Limb (tissue), 2 donors: ENCODE measurements around the gene MEPE.

ENCODE experiments used
- DNase-seq, 2 donors: peaks; one replicate each; pipeline ENCODE4 v3.0.0-alpha.2; 2016; ENCODE audit errors: extremely low spot score in 2 of 2

Gene MEPE

GRCh38 chr4:87840149-87840548 is 7.4 kb downstream of the MEPE start:
- DNase-seq: no peak

- DNase-seq: peak in 1 of 2 donors; percentile 10
These were observed 11.2 kb downstream of the MEPE start for GRCh38 chr4:87843936-87844335.

- no peak for DNase-seq
These were observed 11.7 kb downstream of the MEPE start for GRCh38 chr4:87844452-87844851.

- DNase-seq: no peak
These were observed 13.5 kb downstream of the MEPE start for GRCh38 chr4:87846226-87846625.

- peak; percentile 48 to 78 for DNase-seq
These were observed 16.0 kb downstream of the MEPE start for GRCh38 chr4:87848622-87849351.

GRCh38 chr4:87849612-87850011 is 16.8 kb downstream of the MEPE start:
- DNase-seq: no peak

DNA sequence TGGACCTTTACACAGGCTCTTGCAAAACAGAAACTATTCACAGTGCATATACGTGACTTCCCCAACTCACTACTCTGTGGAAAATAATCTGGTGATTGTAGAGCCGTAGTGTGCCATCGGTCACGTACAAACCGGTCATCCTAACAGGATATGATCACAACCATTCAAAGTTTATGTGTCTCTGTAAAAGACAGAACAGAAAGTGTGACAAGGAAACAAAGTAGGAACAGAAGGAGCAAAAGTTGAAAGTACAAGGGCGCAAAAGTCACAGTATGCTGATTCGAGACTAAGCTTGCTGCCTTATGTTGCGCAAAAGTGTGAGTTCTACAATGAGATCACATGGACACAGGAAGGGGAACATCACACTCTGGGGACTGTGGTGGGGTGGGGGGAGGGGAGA is 18.6 kb downstream of the MEPE start:
- no peak for DNase-seq

- DNase-seq: no peak
These were observed 19.2 kb downstream of the MEPE start for GRCh38 chr4:87851953-87852352.

- DNase-seq: peak in 1 of 2 donors; percentile 66
These were observed 20.3 kb downstream of the MEPE start for GRCh38 chr4:87853108-87853507.

DNA sequence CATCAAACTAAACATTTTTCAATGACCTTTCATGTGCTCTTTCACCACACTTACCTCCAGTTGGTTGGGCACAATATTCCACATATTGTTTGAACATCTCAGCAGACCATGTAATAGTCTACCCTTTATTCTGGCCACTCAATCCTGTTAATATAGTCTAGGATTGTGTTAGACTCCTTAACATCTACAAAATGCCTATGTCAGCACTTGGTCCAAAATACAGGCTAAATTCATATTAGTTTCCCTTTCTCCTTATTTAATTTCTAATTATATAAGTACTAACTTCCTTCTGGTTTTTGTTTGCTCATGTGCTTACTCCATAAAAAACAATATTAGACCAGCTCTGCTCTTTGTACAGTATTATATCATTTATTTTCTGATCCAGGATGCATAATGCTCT is 21.1 kb downstream of the MEPE start:
- no peak for DNase-seq

DNA sequence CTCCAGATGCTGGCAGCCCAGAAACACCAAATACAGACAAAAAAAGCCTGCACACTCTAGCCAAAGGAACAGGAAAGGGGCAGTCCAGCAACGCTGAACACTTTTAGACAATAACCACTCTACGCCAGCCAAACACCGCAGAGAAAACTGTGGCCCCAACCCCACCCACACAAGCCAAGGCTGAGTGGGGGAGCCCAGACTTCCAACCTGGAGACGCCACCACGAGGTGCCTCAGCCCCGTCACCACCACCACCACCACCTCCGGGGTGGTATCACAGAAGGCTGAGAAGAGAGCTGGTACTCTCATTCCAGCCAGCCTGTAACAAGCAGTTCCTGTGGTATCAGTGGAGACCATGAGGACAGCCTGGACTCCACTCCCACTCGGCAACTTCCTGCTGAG is 22.8 kb downstream of the MEPE start:
- DNase-seq: no peak

DNA sequence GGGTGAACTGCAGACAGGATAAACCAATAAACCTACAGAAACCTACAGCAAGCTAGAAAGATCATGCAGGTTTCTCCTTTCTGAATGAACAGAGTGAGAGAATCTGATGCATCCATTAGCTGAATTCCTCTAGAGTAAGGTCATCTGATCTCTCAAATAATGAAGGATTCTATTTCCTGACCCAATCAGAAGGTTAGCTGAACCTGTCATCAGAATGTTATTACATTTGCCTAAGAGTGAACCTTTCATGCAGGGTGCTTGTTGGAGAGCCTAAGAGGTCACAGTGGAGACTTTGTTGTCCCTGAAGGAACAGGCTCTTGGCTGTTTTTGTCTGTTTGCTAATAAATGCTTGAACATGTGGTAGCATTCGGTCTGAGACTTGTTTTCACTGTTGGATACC is 24.0 kb downstream of the MEPE start:
- DNase-seq: no peak

GRCh38 chr4:87857789-87858188 is 25.0 kb downstream of the MEPE start:
- no peak for DNase-seq

DNA sequence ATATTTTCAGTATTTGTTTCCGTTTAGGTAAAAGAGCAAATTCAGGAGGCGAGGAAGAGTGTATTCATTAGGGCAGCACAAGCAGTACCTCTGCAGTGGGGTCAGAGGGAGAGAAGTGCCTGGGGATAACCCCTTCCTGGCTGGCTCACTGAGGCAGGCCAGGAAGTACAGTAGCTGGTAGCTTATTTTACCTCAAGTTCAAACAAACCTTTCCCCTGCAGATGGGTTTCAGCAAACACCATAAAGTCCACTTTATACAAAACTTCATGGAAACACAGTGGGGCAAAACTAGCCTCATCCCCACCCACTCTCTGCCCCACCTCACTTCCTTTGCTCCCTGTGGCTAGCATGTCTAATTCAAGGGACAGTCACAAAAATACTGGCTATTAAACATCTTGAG is 29.5 kb downstream of the MEPE start:
- no peak for DNase-seq

GRCh38 chr4:87863486-87863885 is 30.7 kb downstream of the MEPE start:
- peak in 1 of 2 donors; percentile 40 for DNase-seq

- no peak for DNase-seq
These were observed 31.6 kb downstream of the MEPE start for GRCh38 chr4:87864321-87864720.

DNA sequence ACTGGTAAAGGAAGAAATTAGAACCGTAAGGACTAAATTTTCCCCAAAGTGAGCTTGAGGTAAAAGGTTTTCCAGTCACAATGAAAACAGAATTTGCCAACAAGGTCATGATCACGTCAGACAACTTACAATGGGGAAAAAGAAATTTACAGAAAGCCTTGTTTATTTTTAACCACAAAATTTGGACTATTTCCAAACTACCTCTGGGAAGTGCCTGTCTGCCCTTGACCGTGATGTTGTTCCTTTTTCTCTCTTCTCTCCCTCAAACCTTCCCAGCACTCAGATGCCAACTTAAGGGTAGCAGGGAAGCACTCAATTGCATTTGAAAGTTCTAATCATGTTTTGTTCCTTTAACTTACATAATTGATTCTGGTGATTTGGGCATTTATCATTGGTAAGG is 32.5 kb downstream of the MEPE start:
- DNase-seq: no peak

- no peak for DNase-seq
These were observed 33.3 kb downstream of the MEPE start for GRCh38 chr4:87865960-87866598.

DNA sequence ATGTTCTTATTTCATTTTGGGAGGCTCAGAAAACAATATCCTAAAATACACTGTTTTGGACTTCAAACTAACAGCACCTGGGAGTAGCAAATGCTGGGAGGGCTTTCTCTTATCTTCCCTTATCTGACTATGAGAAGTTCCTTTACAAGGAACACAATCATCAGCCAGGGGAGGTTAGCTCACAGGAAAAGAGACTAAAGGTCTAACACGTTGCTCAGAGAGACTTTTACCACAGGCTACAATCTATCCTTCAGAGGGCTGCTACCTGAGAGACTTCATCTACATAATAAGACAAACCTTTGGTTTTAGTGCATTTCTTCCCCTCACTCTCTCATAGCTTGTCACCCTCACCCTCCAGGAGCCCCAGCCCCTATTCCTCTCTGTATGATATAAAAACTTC is 35.8 kb downstream of the MEPE start:
- DNase-seq: no peak

- DNase-seq: no peak
These were observed 39.3 kb downstream of the MEPE start for GRCh38 chr4:87872028-87872427.

DNA sequence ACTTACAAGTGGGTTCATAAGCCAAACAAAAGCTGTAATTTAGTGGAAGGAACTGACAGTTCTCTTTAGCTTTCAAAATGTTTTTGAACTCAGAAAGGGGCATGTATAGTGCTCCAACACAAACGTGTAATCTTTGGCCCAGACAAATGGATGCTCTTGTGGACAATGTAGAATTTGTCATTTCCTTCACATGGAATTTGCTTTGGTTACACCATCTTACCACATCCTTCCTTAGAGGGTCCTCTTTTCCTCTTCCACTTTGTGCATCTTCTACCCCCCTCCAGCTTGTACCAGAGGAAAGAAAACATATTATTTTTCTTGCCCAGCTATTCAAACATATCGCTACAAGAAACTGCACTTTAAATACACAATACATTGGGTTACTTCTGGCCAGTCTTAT is 42.4 kb downstream of the MEPE start:
- no peak for DNase-seq

GRCh38 chr4:87880106-87880505 is 47.3 kb downstream of the MEPE start:
- no peak for DNase-seq

DNA sequence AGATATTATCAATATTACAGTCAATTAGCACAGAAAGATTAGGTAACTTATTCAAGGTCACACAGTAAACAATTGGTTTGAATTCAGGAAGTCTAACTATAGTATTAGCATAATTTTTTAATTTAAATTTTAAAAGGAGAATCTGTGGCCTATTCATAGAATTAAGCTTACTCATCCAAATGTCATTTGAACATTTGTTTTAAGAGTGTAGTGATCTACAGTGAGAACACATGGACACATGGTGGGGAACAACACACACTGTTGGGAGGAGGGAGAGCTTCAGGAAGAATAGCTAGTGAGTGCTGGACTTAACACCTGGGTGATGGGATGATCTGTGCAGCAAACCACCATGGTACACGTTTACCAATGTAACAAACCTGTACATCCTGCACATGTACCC is 48.3 kb downstream of the MEPE start:
- DNase-seq: no peak
